ENCODE data around the gene SEMA5B.

DNA sequence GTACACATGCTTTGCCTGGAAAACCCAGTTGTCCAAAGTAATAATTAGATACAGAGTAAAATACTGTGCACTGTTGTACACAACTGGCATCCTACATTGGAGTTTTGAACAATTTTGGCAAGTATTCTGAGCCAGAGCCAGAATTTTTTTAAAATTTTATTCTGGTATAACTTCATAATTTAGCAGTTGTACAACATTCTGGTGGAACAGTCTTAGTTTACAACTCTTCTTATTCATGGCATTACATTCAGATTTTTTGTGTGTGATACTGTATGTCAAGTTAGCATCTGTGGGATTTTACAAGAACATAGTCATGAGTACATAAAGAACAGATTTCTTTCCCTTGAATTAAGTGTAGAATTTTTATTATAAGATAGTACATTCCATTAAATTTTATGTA, 165.2 kb downstream of the SEMA5B start:
- TF ChIP-seq, protein P1, sequence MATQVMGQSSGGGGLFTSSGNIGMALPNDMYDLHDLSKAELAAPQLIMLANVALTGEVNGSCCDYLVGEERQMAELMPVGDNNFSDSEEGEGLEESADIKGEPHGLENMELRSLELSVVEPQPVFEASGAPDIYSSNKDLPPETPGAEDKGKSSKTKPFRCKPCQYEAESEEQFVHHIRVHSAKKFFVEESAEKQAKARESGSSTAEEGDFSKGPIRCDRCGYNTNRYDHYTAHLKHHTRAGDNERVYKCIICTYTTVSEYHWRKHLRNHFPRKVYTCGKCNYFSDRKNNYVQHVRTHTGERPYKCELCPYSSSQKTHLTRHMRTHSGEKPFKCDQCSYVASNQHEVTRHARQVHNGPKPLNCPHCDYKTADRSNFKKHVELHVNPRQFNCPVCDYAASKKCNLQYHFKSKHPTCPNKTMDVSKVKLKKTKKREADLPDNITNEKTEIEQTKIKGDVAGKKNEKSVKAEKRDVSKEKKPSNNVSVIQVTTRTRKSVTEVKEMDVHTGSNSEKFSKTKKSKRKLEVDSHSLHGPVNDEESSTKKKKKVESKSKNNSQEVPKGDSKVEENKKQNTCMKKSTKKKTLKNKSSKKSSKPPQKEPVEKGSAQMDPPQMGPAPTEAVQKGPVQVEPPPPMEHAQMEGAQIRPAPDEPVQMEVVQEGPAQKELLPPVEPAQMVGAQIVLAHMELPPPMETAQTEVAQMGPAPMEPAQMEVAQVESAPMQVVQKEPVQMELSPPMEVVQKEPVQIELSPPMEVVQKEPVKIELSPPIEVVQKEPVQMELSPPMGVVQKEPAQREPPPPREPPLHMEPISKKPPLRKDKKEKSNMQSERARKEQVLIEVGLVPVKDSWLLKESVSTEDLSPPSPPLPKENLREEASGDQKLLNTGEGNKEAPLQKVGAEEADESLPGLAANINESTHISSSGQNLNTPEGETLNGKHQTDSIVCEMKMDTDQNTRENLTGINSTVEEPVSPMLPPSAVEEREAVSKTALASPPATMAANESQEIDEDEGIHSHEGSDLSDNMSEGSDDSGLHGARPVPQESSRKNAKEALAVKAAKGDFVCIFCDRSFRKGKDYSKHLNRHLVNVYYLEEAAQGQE (IDR thresholded peaks at IDR 0.05; ENCODE audit: insufficient read depth in 1 of 2, low read depth in 2 of 2, low read length in 2 of 2), result no peak
- no peak for TF ChIP-seq POLR2AphosphoS5 (IDR thresholded peaks at IDR 0.05; ENCODE audit: low read depth, low read length)
- TF ChIP-seq TAF1 (IDR thresholded peaks at IDR 0.05; ENCODE audit: borderline replicate concordance, insufficient read depth, low read length), result no peak
- TF ChIP-seq SIN3A (IDR thresholded peaks at IDR 0.05; ENCODE audit: borderline replicate concordance, insufficient read depth, low read length), result no peak

Data from PFSK-1 (cell line).